ENCODE measurements around the gene SLC35A5. TPM values are rescaled to one million over a fixed set of nuclear protein-coding genes. Genes with fewer than 3 reads are reported as not detected.

Gene SLC35A5
- total and polyA plus RNA-seq, 2 of the 8 experiments (the other 6 are each of a cell fraction or from before 2014, with no cell fraction given), result 36.5 to 38.6 TPM

- Histone ChIP-seq H3K4me1 (replicated peaks in 1 of 4; ENCODE audit: control insufficient read depth in 3 of 4, insufficient read depth in 4 of 4, low read length in 3 of 4) (no peaks in the 10 kb centered on the region), H3K4me3 (ENCODE audit: extremely low read depth in 1 of 4, insufficient read depth in 2 of 4, low read depth in 3 of 4, low read length in 4 of 4) (no peak overlapping the region), H3K27me3 (replicated peaks in 1 of 4; ENCODE audit: control insufficient read depth in 3 of 4, extremely low read depth in 1 of 4, insufficient read depth in 3 of 4, low read length in 3 of 4) (no peaks in the 10 kb centered on the region), H3K4ac (replicated peaks; ENCODE audit: insufficient read length, low read depth, low read length) (no peak overlapping the region), H4K91ac (replicated peaks; ENCODE audit: insufficient read length, low read length) (no peak overlapping the region), H3K27ac (ENCODE audit: low read depth, low read length) (no peak overlapping the region), H2BK120ac (replicated peaks; ENCODE audit: low read depth, low read length) (no peak overlapping the region), H2BK12ac (ENCODE audit: low read depth, low read length) (no peak overlapping the region), H3K79me2 (ENCODE audit: control insufficient read depth in 1 of 2, insufficient read depth in 2 of 2, low read length in 2 of 2) (no peaks in the 10 kb centered on the region), H3K9ac (replicated peaks in 1 of 4; ENCODE audit: extremely low read depth in 1 of 4, low read depth in 3 of 4, low read length in 3 of 4) (no peak overlapping the region), H3K18ac (ENCODE audit: extremely low read depth, low read length) (no peak overlapping the region), H2BK5ac (ENCODE audit: low read depth, low read length) (no peak overlapping the region), H3K23ac (ENCODE audit: insufficient read length) (no peak overlapping the region), H3K79me1 (ENCODE audit: low read depth, low read length) (no peaks in the 10 kb centered on the region), H3K9me3 (ENCODE audit: insufficient read depth in 2 of 2, low read depth in 1 of 2, low read length in 1 of 2) (no peaks in the 10 kb centered on the region), H3K56ac (replicated peaks; ENCODE audit: insufficient read length, low read depth, low read length) (no peak overlapping the region), H4K8ac (ENCODE audit: extremely low read depth, insufficient read depth, low read length) (no peak overlapping the region), H2AFZ (ENCODE audit: low read length) (no peak overlapping the region), H3K23me2 (ENCODE audit: low read depth, low read length) (no peaks in the 10 kb centered on the region), H2BK20ac (ENCODE audit: low read length) (no peak overlapping the region), H2AK5ac (ENCODE audit: low read depth, low read length) (no peak overlapping the region), H3K4me2 (ENCODE audit: insufficient read depth in 1 of 2, low read depth in 2 of 2, low read length in 2 of 2) (no peak overlapping the region), H3K36me3 (ENCODE audit: control insufficient read depth in 2 of 4, insufficient read depth in 4 of 4, low read length in 3 of 4) (no peaks in the 10 kb centered on the region), H3K14ac (ENCODE audit: insufficient read length) (no peak overlapping the region), H4K5ac (ENCODE audit: insufficient read length, low read depth, low read length) (no peak overlapping the region), H4K20me1 (replicated peaks in 1 of 2; ENCODE audit: control insufficient read depth in 1 of 2, insufficient read depth in 2 of 2, low read length in 2 of 2) (no peaks in the 10 kb centered on the region), H2BK15ac (ENCODE audit: low read length) (no peak overlapping the region)
- ChIA-PET CTCF (ENCODE audit: partially characterized antibody) (no interaction called here), POLR2A (ENCODE audit: partially characterized antibody) (interaction anchor here (1.9 kb wide), 1 partner anchor 17 kb away, joined by 4 read pairs; no protein-coding TSS in a partner anchor)
- DNase-seq (ENCODE audit: low read depth in 1 of 2, low spot score in 2 of 2) (no peak), FAIRE-seq (no peak)
- 97% methylated on average over 9 of the region's 9 CpGs; no CpG with 5 or more reads in 1 of the 2 experiments for WGBS, 2 experiments (ENCODE audit: extremely low coverage in 1 of 2, insufficient coverage in 1 of 2, insufficient read length in 1 of 2, insufficient replicate concordance in 2 of 2, low coverage in 1 of 2, low lambda C conversion rate in 2 of 2, missing lambda C conversion rate in 1 of 2)
- TF ChIP-seq GABPA (IDR thresholded peaks at IDR 0.05; ENCODE audit: borderline replicate concordance, insufficient read depth, low read length) (no peak), KDM5A (IDR thresholded peaks at IDR 0.05; ENCODE audit: low read length) (no peak), SAP30 (IDR thresholded peaks at IDR 0.05; ENCODE audit: insufficient read depth, insufficient replicate concordance, low read length) (no peak), TEAD4 (IDR thresholded peaks at IDR 0.05; ENCODE audit: low read depth, low read length) (no peak), POLR2AphosphoS5 (IDR thresholded peaks at IDR 0.05; ENCODE audit: low read depth, low read length) (no peak), SIRT6 (IDR thresholded peaks at IDR 0.05; ENCODE audit: low read length) (no peak), ASH2L (IDR thresholded peaks at IDR 0.05; ENCODE audit: low read length) (no peak), ZNF274 (IDR thresholded peaks at IDR 0.05; ENCODE audit: borderline replicate concordance, extremely low read depth, low read length) (no peak), CEBPB (IDR thresholded peaks at IDR 0.05; ENCODE audit: low read depth, low read length) (no peak), NRF1 (IDR thresholded peaks at IDR 0.05; ENCODE audit: low read depth, low read length) (no peak), CTBP2 (IDR thresholded peaks at IDR 0.05; ENCODE audit: borderline replicate concordance, insufficient read depth, insufficient read length, low read length) (no peak), BCL11A (IDR thresholded peaks at IDR 0.05; ENCODE audit: low read depth in 2 of 2, low read length in 2 of 2) (no peak), JUND (IDR thresholded peaks at IDR 0.05; ENCODE audit: low read length) (no peak), RNF2 (IDR thresholded peaks at IDR 0.05; ENCODE audit: borderline replicate concordance, low read depth, low read length, missing control alignments, poor library complexity, severe bottlenecking) (no peak), SP4 (IDR thresholded peaks at IDR 0.05; ENCODE audit: low read length) (no peak)
Measured at GRCh38 chr3:112605285-112605684, 43.4 kb downstream of the SLC35A5 start.
